A549 treated with AZD9567 at 1 μM for 4 hours (cell line): ENCODE measurements around the gene TAF7. TPM values are rescaled to one million over a fixed set of nuclear protein-coding genes. Genes with fewer than 3 reads are reported as not detected.

Experiments used
- total RNA-seq: library from RNA; stranded (reverse); fragments of 200-300 nt; extraction: Qiagen RNA extraction; gene quantifications from 5 replicates; pipeline ENCODE4 v1.2.3, GENCODE V29; 2022; ENCODE audit not compliant: insufficient read depth

Gene TAF7, protein sequence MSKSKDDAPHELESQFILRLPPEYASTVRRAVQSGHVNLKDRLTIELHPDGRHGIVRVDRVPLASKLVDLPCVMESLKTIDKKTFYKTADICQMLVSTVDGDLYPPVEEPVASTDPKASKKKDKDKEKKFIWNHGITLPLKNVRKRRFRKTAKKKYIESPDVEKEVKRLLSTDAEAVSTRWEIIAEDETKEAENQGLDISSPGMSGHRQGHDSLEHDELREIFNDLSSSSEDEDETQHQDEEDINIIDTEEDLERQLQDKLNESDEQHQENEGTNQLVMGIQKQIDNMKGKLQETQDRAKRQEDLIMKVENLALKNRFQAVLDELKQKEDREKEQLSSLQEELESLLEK
- 60.6 to 75.9 TPM (median 73.6 TPM) in 5 replicates for total RNA-seq

DNA sequence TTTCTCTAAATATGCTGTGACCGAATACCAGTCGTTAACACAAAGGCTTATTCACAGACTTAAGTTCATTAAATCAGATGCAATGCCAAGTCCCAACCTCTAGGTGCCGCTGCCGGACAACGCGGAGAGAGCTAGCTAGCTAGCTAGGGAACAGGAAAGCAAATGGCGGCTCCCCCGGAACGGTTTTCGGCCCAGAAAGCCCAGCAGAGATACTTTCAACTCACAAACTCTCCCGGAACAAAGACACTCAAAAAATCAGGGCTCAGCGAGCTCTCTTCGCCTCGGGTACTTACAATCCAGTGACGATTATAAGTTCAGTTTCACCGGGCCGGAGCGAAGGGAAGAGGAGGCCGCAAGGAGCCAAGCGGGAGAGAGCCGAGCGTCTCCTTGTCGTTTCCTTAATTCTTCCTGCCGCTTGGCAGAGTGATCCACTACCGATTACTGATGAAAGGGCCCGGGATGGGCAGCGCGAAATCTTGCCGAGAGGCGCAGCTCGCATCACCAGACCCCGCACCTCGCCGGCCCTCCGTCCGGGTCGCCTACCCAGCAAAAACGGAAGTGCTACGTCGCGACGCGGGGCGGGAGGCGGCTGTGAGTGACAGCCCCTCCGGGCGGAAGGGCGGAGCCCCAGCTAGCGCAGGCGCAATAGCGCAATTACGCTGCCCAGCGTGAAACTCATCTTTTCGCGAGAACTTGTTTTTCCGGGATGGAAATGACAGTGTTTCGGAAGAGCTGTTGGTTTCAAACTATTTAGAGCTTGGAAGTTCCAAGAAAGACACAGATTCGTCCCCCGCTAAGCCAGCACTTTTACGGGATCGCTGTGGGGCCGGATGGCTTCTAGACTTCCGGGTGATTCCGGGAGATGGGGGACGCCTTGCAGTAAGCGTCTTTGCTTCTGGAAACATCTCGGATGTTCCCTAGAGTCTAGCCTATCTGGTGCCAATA, at the start of gene TAF7:
Gene TAF7 (minus strand): TSS at position 560 of the 945 bp plus-strand sequence. CDS start 740 bp downstream, outside the sequence.

DNA sequence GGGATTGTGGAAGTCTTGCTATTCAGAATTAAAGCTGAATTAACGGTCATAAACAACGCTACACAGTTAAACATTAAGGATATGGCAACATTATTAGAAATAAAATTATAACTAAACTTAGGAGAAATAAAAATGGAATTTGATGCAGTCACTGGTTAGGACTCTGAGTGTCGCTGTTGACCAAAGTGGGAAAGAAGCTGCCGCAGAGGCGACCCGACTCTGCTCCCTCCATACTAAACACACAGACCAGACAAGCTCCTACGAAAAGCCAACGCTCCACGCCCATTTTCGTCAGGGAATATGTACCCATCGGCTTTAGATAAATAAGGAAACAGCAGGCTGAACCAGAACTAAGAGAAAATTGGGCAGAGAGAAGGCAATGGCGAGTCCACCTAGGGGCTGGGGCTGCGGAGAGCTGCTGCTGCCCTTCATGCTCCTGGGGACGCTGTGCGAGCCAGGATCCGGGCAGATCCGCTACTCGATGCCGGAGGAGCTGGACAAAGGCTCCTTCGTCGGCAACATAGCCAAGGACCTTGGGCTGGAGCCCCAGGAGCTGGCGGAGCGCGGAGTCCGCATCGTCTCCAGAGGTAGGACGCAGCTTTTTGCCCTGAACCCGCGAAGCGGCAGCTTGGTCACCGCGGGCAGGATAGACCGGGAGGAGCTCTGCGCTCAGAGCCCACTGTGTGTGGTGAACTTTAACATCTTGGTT, 43.5 kb upstream of the TAF7 start, which contains the start of gene PCDHGA5:
Gene PCDHGA5 (plus strand): TSS at position 211 of the 709 bp plus-strand sequence. CDS start 169 bp downstream, at position 380.

DNA sequence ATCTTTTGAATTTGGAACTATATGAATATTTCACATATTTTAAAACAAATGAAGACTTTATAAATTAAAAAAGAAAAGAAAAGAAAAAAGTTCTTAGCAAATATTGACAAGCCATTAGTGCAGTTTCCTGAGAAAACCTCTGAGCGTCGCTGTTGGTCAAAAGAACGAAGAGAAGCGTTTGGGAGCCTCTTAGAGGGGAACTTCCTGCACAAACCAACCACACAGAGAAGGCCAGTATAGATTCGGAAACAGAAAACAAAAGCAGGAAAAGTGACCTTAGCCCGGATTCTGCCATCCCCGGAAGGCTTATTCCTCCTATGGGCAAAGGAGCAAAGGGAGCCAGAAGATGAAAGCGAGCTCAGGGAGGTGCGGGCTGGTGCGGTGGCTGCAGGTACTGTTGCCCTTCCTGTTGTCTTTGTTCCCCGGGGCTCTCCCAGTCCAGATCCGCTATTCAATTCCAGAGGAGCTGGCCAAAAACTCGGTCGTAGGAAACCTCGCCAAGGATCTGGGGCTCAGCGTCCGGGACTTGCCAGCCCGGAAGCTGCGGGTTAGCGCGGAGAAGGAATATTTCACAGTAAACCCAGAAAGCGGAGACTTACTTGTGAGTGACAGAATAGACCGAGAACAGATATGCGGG, 39.3 kb upstream of the TAF7 start, which contains the start of gene PCDHGB2:
Gene PCDHGB2 (plus strand): TSS at position 205 of the 637 bp plus-strand sequence. CDS start 142 bp downstream, at position 347.

DNA sequence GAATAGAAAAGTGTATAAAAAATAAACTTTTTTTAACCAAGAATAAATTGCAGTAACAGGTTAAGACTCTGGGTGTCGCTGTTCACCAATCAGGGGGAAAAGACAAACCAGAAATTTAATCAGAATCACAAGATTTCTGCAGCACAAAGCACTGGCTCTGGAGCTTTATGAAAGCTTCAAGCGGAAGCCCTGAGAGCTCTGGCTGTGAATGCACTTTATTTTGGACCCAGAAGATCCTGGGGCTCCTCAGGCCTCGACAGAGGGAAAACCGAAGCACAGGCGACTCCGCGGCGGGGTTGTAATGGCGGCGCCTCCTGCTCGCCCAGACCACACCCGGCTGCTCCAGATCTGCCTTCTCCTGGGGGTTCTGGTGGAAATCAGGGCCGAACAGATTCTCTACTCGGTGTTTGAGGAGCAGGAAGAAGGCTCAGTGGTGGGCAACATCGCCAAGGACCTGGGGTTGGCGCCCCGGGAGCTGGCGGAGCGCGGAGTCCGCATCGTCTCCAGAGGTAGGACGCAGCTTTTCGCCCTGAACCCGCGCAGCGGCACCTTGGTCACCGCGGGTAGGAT, 34.4 kb upstream of the TAF7 start, which contains the start of gene PCDHGA4:
Gene PCDHGA4 (plus strand): TSS at position 122 of the 570 bp plus-strand sequence. CDS start 87 bp downstream, at position 209.

DNA sequence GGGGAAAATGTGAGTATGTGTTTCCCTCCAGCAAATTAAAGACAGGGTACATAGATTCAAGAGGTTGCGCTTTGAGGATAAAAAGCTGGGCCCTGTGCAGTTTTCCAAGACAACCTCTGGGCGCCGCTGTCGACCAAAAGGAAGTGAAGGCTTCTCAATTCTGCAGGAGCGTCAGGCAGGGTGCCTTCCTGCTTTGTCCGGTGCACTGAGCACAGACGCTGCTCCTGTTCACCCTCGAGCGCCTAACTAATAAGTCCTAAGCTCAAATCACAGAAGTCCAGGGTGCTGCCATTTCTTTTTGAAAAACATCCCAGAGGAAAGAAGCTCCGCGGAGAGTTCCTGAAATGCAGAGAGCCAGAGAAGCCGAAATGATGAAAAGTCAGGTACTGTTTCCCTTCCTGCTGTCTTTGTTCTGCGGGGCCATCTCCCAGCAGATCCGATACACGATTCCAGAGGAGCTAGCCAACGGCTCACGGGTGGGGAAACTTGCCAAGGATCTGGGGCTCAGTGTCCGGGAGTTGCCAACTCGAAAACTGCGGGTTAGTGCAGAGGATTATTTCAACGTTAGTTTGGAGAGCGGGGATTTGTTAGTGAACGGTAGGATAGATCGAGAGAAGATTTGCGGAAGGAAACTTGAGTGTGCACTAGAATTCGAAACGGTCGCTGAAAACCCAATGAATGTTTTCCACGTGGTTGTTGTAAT, 29.5 kb upstream of the TAF7 start, which contains the start of gene PCDHGB1:
Gene PCDHGB1 (plus strand): TSS at position 183 of the 703 bp plus-strand sequence. CDS start 162 bp downstream, at position 345.

DNA sequence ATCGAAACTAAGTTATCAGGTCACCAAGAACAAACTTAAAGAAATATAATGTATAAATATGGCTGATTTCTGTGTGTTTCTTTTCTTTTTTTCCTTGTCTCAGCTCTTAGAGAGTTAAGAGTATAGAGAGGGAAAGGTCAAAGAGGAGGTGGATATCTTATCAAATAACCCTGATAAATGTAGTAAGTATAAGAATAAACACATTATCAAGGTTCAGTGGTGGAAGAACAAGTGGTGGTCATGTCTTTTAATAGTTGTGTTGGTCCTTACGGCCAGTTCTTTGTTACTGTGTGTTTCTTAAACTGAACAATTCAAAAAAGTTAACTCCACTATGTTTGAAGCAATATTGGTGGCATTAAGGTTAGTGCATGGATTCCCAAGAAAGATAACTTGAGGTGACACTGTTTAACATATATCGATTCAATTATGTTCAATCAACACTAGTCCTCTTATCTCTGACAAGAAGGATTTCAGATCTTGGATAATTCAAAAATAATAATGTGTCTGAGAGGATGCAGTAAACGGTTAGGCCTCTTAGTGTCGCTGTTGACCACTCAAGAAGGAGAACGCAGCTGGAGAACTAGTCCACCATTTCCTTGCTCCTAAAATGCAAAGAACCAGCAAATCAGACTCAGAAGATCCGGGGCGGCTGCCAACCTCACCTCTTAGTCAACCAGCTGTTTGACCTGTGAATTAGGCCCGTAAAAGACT, 22.8 kb upstream of the TAF7 start, which contains the start of gene PCDHGA3:
Gene PCDHGA3 (plus strand): TSS at position 588 of the 711 bp plus-strand sequence. CDS start 205 bp downstream, outside the sequence.

DNA sequence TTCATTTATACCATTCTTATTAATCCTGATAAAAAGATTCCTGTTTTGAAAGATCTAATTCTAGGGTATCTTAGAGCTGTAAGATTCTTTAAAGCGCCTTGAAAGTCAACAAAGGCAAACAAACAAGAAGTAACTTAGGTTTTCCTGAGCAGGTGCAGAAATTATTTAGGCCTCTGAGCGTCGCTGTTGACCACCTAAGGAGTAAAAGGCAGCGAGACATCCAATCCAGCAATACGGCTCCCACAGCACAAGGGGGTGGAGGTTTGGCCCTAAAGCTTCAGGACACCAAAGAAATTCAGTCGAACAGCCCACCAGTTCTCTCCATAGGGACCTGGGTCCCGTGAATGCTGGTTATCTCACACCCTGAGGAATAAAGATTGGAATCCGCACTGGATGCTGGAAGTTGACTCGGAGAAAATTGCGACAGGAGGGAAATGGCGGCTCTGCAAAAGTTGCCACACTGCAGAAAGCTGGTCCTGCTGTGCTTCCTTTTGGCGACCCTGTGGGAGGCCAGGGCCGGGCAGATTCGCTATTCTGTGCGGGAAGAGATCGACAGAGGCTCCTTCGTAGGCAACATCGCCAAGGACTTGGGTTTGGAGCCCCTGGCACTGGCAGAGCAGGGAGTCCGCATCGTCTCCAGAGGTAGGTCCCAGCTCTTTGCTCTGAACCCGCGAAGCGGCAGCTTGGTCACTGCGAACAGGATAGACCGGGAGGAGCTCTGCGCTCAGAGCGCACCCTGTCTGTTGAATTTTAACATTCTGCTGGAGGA, 18.1 kb upstream of the TAF7 start, which contains the start of gene PCDHGA2:
Gene PCDHGA2 (plus strand): TSS at position 223 of the 769 bp plus-strand sequence.

DNA sequence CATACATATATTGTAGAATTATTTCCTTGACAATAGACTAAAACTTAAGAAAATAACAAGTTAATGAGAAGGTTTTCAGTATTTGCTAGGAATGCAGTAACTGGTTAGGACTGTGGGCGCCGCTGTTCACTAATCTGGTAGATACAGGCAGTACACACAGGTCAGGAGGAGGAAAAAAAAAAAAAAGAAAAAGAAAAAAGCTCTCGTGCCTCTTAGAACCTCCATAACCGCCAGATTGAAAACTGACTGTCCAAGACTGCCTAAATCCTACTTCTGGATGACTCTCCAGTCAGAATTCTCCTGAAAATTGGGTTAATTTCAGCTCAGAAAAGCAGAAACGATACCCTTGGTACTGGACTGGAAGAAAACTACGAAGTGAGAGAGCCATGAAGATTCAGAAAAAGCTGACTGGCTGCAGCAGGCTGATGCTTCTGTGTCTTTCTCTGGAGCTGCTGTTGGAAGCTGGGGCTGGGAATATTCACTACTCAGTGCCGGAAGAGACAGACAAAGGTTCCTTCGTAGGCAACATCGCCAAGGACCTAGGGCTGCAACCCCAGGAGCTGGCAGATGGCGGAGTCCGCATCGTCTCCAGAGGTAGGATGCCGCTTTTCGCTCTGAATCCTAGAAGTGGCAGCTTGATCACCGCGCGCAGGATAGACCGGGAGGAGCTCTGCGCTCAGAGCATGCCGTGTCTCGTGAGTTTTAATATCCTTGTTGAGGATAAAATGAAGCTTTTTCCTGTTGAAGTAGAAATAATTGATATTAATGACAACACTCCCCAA, 9.9 kb upstream of the TAF7 start, which contains the start of gene PCDHGA1:
Gene PCDHGA1 (plus strand): TSS at position 216 of the 782 bp plus-strand sequence.

DNA sequence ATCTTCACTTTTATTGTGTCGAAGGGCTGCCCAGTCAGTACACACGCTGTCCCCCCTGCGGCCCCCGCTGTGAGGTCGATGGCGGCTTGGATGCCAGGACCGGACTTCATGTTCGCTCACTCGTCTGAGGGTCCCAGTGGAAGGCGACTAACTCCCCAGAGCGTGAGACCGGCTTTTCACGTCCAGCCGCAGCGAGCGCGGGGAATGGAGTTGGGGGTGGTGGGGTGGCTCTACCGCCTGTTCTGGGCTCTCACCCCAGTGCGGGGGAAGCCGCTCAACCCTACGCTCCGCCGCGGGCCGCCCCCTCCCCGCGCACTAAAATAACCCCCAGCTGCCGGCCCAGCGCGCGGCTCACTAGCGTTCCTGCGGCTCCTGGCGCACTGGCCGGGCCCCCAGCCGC, 16.8 kb downstream of the TAF7 start, which contains the start of gene SLC25A2:
Gene SLC25A2 (minus strand): TSS at position 294 of the 400 bp plus-strand sequence. CDS start 184 bp downstream, at position 110.

Other genes starting within 250 kb of the TAF7 start
- 0.77 to 3.1 TPM (median 3.1 TPM) in 5 replicates for gene PCDHB2, start 226.2 kb downstream of the TAF7 start, total RNA-seq
- 0.02 to 0.05 TPM (median 0.03 TPM) in 3 of 5 replicates, not detected in the others for gene PCDHB3, start 220.3 kb downstream of the TAF7 start, total RNA-seq
- 0.03 to 0.06 TPM (median 0.05 TPM) in 3 of 5 replicates, not detected in the others for gene PCDHB4, start 199.0 kb downstream of the TAF7 start, total RNA-seq
- gene PCDHB5, start 185.6 kb downstream of the TAF7 start, total RNA-seq = 1.2 to 2.1 TPM (median 1.3 TPM) in 5 replicates
- 0.71 to 1.3 TPM (median 0.88 TPM) in 5 replicates for gene PCDHB6, start 170.7 kb downstream of the TAF7 start, total RNA-seq
- gene PCDHB7, start 148.1 kb downstream of the TAF7 start, total RNA-seq = 0.02 TPM in 1 of 5 replicates, not detected in the others
- gene PCDHB8, start 143.0 kb downstream of the TAF7 start, total RNA-seq = 0.21 to 0.30 TPM (median 0.25 TPM) in 4 of 5 replicates, not detected in the other
- 0.02 to 0.09 TPM (median 0.06 TPM) in 4 of 5 replicates, not detected in the other for gene PCDHB16, start 138.4 kb downstream of the TAF7 start, total RNA-seq
- gene PCDHB9, start 133.6 kb downstream of the TAF7 start, total RNA-seq = 0.02 to 0.20 TPM (median 0.05 TPM) in 3 of 5 replicates, not detected in the others
- 0.04 to 0.05 TPM in 2 of 5 replicates, not detected in the others for gene PCDHB10, start 128.4 kb downstream of the TAF7 start, total RNA-seq
- gene PCDHB11, start 121.2 kb downstream of the TAF7 start, total RNA-seq = 0.02 to 0.06 TPM (median 0.05 TPM) in 4 of 5 replicates, not detected in the other
- gene PCDHB12, start 112.1 kb downstream of the TAF7 start, total RNA-seq = 0.06 TPM in 1 of 5 replicates, not detected in the others
- gene PCDHB13, start 106.9 kb downstream of the TAF7 start, total RNA-seq = 0.05 to 0.06 TPM (median 0.06 TPM) in 4 of 5 replicates, not detected in the other
- gene PCDHB14, start 97.4 kb downstream of the TAF7 start, total RNA-seq = 0.06 to 0.11 TPM (median 0.06 TPM) in 4 of 5 replicates, not detected in the other
- 0.02 to 0.09 TPM (median 0.07 TPM) in 4 of 5 replicates, not detected in the other for gene PCDHB15, start 75.4 kb downstream of the TAF7 start, total RNA-seq
- not detected in 5 replicates for gene SLC25A2, start 16.7 kb downstream of the TAF7 start, total RNA-seq
- 0.22 to 0.39 TPM (median 0.28 TPM) in 4 of 5 replicates, not detected in the other for gene PCDHGA1, start 9.7 kb upstream of the TAF7 start, total RNA-seq
- 0.42 to 1.1 TPM (median 0.53 TPM) in 5 replicates for gene PCDHGA2, start 18.0 kb upstream of the TAF7 start, total RNA-seq
- gene PCDHGA3, start 23.0 kb upstream of the TAF7 start, total RNA-seq = 0.02 TPM in 2 of 5 replicates, not detected in the others
- 1.2 to 1.7 TPM (median 1.5 TPM) in 4 of 5 replicates, not detected in the other for gene PCDHGB1, start 29.3 kb upstream of the TAF7 start, total RNA-seq
- 0.08 to 0.17 TPM (median 0.13 TPM) in 4 of 5 replicates, not detected in the other for gene PCDHGA4, start 34.2 kb upstream of the TAF7 start, total RNA-seq
- 0.07 to 0.13 TPM (median 0.08 TPM) in 4 of 5 replicates, not detected in the other for gene PCDHGB2, start 39.2 kb upstream of the TAF7 start, total RNA-seq
- 0.09 to 0.87 TPM (median 0.14 TPM) in 5 replicates for gene PCDHGA5, start 43.4 kb upstream of the TAF7 start, total RNA-seq
- 0.14 to 0.80 TPM (median 0.26 TPM) in 5 replicates for gene PCDHGB3, start 49.5 kb upstream of the TAF7 start, total RNA-seq
- 0.14 to 0.20 TPM (median 0.18 TPM) in 4 of 5 replicates, not detected in the other for gene PCDHGA6, start 53.1 kb upstream of the TAF7 start, total RNA-seq
- 0.44 to 0.91 TPM (median 0.79 TPM) in 5 replicates for gene PCDHGA7, start 62.0 kb upstream of the TAF7 start, total RNA-seq
- 0.66 to 0.88 TPM (median 0.85 TPM) in 5 replicates for gene PCDHGB4, start 66.9 kb upstream of the TAF7 start, total RNA-seq
- gene PCDHGA8, start 71.8 kb upstream of the TAF7 start, total RNA-seq = 0.02 to 0.05 TPM (median 0.04 TPM) in 4 of 5 replicates, not detected in the other
- 1.9 to 2.9 TPM (median 2.4 TPM) in 5 replicates for gene PCDHGB5, start 77.2 kb upstream of the TAF7 start, total RNA-seq
- 0.02 to 0.07 TPM (median 0.04 TPM) in 4 of 5 replicates, not detected in the other for gene PCDHGA9, start 82.0 kb upstream of the TAF7 start, total RNA-seq
- gene PCDHGB6, start 87.2 kb upstream of the TAF7 start, total RNA-seq = 0.05 to 0.11 TPM (median 0.09 TPM) in 4 of 5 replicates, not detected in the other
- gene PCDHGA10, start 92.2 kb upstream of the TAF7 start, total RNA-seq = 0.05 TPM in 1 of 5 replicates, not detected in the others
- gene PCDHGB7, start 96.9 kb upstream of the TAF7 start, total RNA-seq = 0.05 to 0.70 TPM (median 0.06 TPM) in 5 replicates
- gene PCDHGA11, start 100.3 kb upstream of the TAF7 start, total RNA-seq = 0.01 to 0.03 TPM (median 0.02 TPM) in 3 of 5 replicates, not detected in the others
- 0.01 to 0.02 TPM (median 0.02 TPM) in 3 of 5 replicates, not detected in the others for gene PCDHGA12, start 109.7 kb upstream of the TAF7 start, total RNA-seq
- 4.8 to 6.7 TPM (median 5.3 TPM) in 5 replicates for gene PCDHGC3, start 155.2 kb upstream of the TAF7 start, total RNA-seq
- gene PCDHGC4, start 164.2 kb upstream of the TAF7 start, total RNA-seq = 0.03 to 0.06 TPM in 2 of 5 replicates, not detected in the others
- gene PCDHGC5, start 168.3 kb upstream of the TAF7 start, total RNA-seq = 0.01 TPM in 2 of 5 replicates, not detected in the others